ENCODE data around the gene MKRN1.

GRCh38 chr7:140494867-140495266 is 15.6 kb upstream of the MKRN1 start:
- TF ChIP-seq CTCF (IDR thresholded peaks at IDR 0.05) (no peak), POLR2A (IDR thresholded peaks at IDR 0.05) (no peak)
